OCI-LY7 (cell line): ENCODE measurements around the gene COL24A1. TPM values are rescaled to one million over a fixed set of nuclear protein-coding genes. Genes with fewer than 3 reads are reported as not detected.

ENCODE experiments used
- BruUV-seq: library from RNA; stranded (reverse); fragments of 400-500 nt; replicated peaks from 2 replicates; lab custom pipeline; 2021; lab: Mats Ljungman, UMichigan
- CTCF ChIA-PET: fragments of 300-600 bp; sonication (Branson Sonifier 250); formaldehyde crosslinking; loops from one replicate; lab custom pipeline; 2022; ENCODE audit warnings: antibody characterized with exemption; ENCODE audit not compliant: unreplicated experiment; lab: Charles Lee
- POLR2A ChIA-PET: fragments of 300-600 bp; sonication (Branson Sonifier 250); formaldehyde crosslinking; loops from one replicate; lab custom pipeline; 2022; ENCODE audit warnings: antibody characterized with exemption; lab: Charles Lee
- DNase-seq: peaks from one replicate; pipeline ENCODE4 v3.0.0-alpha.2; 2015; ENCODE audit warnings: low spot score
- H2AFZ ChIP-seq: fragments of 200-600 bp; sonication (generic), shearing (Covaris generic); 2 replicates; pipeline ENCODE4 v1.6.1; 2014; ENCODE audit warnings: mild to moderate bottlenecking, antibody characterized with exemption, low read length, moderate library complexity
- H3K27ac ChIP-seq: fragments of 200-600 bp; sonication (generic); 2 replicates; pipeline ENCODE4 v1.5.1; 2014; ENCODE audit warnings: mixed run types, low read depth, mild to moderate bottlenecking, moderate library complexity, low read length, inconsistent platforms; ENCODE audit not compliant: poor library complexity, severe bottlenecking
- H3K36me3 ChIP-seq: fragments of 200-600 bp; sonication (generic); 2 replicates; pipeline ENCODE4 v1.6.1; 2014; ENCODE audit warnings: mild to moderate bottlenecking, antibody characterized with exemption, low read length, moderate library complexity, mixed read lengths; ENCODE audit not compliant: insufficient read depth
- H3K4me1 ChIP-seq: fragments of 200-600 bp; sonication (generic); 2 replicates; pipeline ENCODE4 v1.5.1; 2014; ENCODE audit warnings: mild to moderate bottlenecking, low read length; ENCODE audit not compliant: insufficient read depth, poor library complexity, severe bottlenecking
- H3K4me2 ChIP-seq: fragments of 200-600 bp; sonication (generic); 2 replicates; pipeline ENCODE4 v1.6.1; 2014; ENCODE audit warnings: mild to moderate bottlenecking, low read length
- H3K4me3 ChIP-seq: fragments of 200-600 bp; sonication (generic); 2 replicates; pipeline ENCODE4 v1.5.1; 2014; ENCODE audit warnings: mild to moderate bottlenecking, low read depth, low read length; ENCODE audit not compliant: poor library complexity, severe bottlenecking
- H3K79me2 ChIP-seq: fragments of 200-600 bp; sonication (generic); 2 replicates; pipeline ENCODE4 v1.6.1; 2016; ENCODE audit warnings: low read depth, mild to moderate bottlenecking, low read length, moderate library complexity, mixed read lengths; ENCODE audit not compliant: insufficient read depth
- H3K9me2 ChIP-seq: fragments of 200-600 bp; sonication (generic); 2 replicates; pipeline ENCODE4 v1.6.1; 2016; ENCODE audit warnings: mild to moderate bottlenecking, low read length, mixed read lengths; ENCODE audit not compliant: insufficient read depth
- H3K9me3 ChIP-seq: fragments of 200-600 bp; sonication (generic); 2 replicates; pipeline ENCODE4 v1.6.1; 2014; ENCODE audit warnings: mild to moderate bottlenecking, mixed run types, low read length, mixed read lengths
- H4K20me1 ChIP-seq: fragments of 200-600 bp; sonication (generic); 2 replicates; pipeline ENCODE4 v1.6.1; 2014; ENCODE audit warnings: mild to moderate bottlenecking, antibody characterized with exemption, low read length, moderate library complexity, mixed read lengths; ENCODE audit not compliant: insufficient read depth
- CTCF ChIP-seq: fragments of 200-600 bp; sonication (generic); conservative IDR thresholded peaks from 2 replicates; pipeline ENCODE4 v1.5.1; 2014; ENCODE audit warnings: mild to moderate bottlenecking, antibody characterized with exemption, low read length, moderate library complexity, mixed read lengths
- EZH2phosphoT487 ChIP-seq: fragments of 200-600 bp; sonication (generic); IDR thresholded peaks from 2 replicates; pipeline ENCODE4 v1.6.1; 2018; ENCODE audit warnings: low read depth, borderline replicate concordance, mild to moderate bottlenecking, mixed run types, antibody characterized with exemption, low read length, moderate library complexity, mixed read lengths
- intact Hi-C: fragments of 100-400 bp; cut with micrococcal nuclease; formaldehyde crosslinking; loops from one replicate; pipeline ENCODE4 v1.10.0; 2022; ENCODE audit not compliant: unreplicated experiment
- total RNA-seq, 2 experiments: library from RNA; depleted of rRNA in 1 of 2; stranded (reverse); fragments of >200 nt in 1 of 2; shearing (Covaris generic) in 1 of 2; gene quantifications; 2 replicates each; pipeline ENCODE4 v1.2.3, GENCODE V29; 2014 to 2022

COL24A1 gene
- total RNA-seq, 2 experiments from 2014 or later, result 0.06 to 0.23 TPM

DNA sequence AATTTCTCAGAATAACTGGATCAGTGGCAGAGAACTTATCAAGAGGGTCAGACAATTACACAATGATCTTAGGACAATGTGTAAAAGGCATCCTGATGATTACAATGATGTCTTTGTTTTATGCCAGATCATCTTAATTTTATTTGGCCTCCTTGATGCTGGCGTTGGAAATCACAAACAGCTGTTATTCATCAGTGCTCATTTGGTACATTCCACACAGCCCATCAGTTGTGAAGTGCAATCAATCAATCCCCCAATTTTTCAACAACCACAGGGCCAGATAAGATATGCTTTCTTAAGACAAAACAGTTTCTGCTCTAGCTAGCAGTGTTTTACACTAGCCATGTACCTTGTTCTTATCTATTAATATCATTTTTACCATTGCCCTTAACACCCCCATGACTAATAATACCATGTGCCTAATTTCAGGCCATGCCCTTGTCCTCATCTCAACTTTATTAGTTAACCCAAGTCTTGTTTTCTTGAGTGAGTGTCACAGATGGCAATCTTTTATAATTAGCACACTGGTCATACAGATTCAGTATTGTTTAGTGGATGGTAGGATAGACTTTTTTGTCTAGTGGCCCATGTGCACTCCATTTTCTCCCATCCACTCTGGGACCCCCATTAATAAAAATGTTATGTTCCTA, 40.8 kb upstream of the COL24A1 start:
- POLR2A ChIA-PET, result interaction anchor here (1.1 kb wide), 1 partner anchor 13 kb away, joined by 4 read pairs; no protein-coding TSS in a partner anchor
- no peak overlapping the region for H3K4me3 ChIP-seq
- H3K4me2 ChIP-seq, result no peak overlapping the region
- no peaks in the 10 kb centered on the region for H3K79me2 ChIP-seq
- TF ChIP-seq CTCF (no peak), EZH2phosphoT487 (no peak)
- no peak for DNase-seq
- no peak overlapping the region for H2AFZ ChIP-seq
- H3K9me2 ChIP-seq, result no peaks in the 10 kb centered on the region
- no TSS peak for BruUV-seq
- intact Hi-C loops, result no loop called here
- H4K20me1 ChIP-seq, result no peaks in the 10 kb centered on the region
- H3K4me1 ChIP-seq, result no peaks in the 10 kb centered on the region
- no peaks in the 10 kb centered on the region for H3K36me3 ChIP-seq
- CTCF ChIA-PET, result no interaction called here
- no peaks in the 10 kb centered on the region for H3K9me3 ChIP-seq
- no peak overlapping the region for H3K27ac ChIP-seq

DNA sequence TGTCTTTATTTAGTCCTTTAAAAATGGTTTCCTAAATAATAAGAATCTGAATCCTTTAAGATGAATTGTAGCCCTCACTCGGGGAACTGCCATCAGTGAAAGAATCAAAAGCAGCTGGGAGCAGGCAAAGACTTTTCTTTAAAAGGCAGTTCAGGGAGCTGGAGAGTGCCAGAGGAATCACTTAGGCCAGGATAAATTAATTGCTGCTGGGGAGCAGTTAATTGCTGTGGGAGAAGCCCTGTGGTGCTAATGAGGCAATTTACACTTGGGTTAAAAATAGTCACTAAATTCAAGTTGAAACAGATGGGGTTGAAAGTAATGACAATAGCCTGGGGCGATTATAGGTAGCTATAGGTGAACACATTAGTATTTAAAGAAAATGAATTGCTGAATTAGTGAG, 38.7 kb upstream of the COL24A1 start:
- Histone ChIP-seq H4K20me1 (no peaks in the 10 kb centered on the region), H3K4me3 (no peak overlapping the region), H3K9me2 (no peaks in the 10 kb centered on the region), H3K4me1 (no peaks in the 10 kb centered on the region), H3K36me3 (no peaks in the 10 kb centered on the region), H3K27ac (no peak overlapping the region), H3K9me3 (no peaks in the 10 kb centered on the region), H3K4me2 (no peak overlapping the region), H3K79me2 (no peaks in the 10 kb centered on the region), H2AFZ (no peak overlapping the region)
- POLR2A ChIA-PET, result interaction anchor here (0.6 to 0.7 kb wide), 2 partner anchors 54 to 359 kb away, joined by 3 to 7 read pairs; no protein-coding TSS in a partner anchor
- BruUV-seq, result no TSS peak
- TF ChIP-seq EZH2phosphoT487 (no peak), CTCF (no peak)
- CTCF ChIA-PET, result no interaction called here
- DNase-seq, result no peak
- intact Hi-C loops, result no loop called here

GRCh38 chr1:86194491-86195034, 38.0 kb upstream of the COL24A1 start:
- Histone ChIP-seq H3K27ac (no peak overlapping the region), H3K4me1 (no peaks in the 10 kb centered on the region), H3K36me3 (no peaks in the 10 kb centered on the region), H3K4me3 (no peak overlapping the region), H3K9me3 (no peaks in the 10 kb centered on the region), H2AFZ (no peak overlapping the region), H4K20me1 (no peaks in the 10 kb centered on the region), H3K9me2 (no peaks in the 10 kb centered on the region), H3K79me2 (no peaks in the 10 kb centered on the region), H3K4me2 (no peak overlapping the region)
- POLR2A ChIA-PET, result interaction anchor here (0.6 kb wide), 2 partner anchors 27 to 75 kb away, joined by 3 read pairs; no protein-coding TSS in a partner anchor
- TF ChIP-seq EZH2phosphoT487 (no peak), CTCF (no peak)
- DNase-seq, result no peak
- intact Hi-C loops, result no loop called here
- CTCF ChIA-PET, result interaction anchor here (0.6 kb wide), 1 partner anchor 17 kb away, joined by 3 read pairs; no protein-coding TSS in a partner anchor
- no TSS peak for BruUV-seq
